ENCODE results near the gene CAMKMT.

Gene CAMKMT

GRCh38 chr2:44688456-44689124, 326.8 kb downstream of the CAMKMT start:
- DNase-seq (ENCODE audit: low read depth): no peak
- no peak for TF ChIP-seq CTCF (IDR thresholded peaks at IDR 0.05; ENCODE audit: control insufficient read depth, insufficient read depth, low read depth, low read length, missing control alignments)
- H3K4me3 ChIP-seq (ENCODE audit: control insufficient read depth, low read depth, low read length): no peak overlapping the region

- H3K4me3 ChIP-seq (ENCODE audit: control insufficient read depth, low read depth, low read length): no peak overlapping the region
- DNase-seq (ENCODE audit: low read depth): no peak
- no peak for TF ChIP-seq CTCF (IDR thresholded peaks at IDR 0.05; ENCODE audit: control insufficient read depth, insufficient read depth, low read depth, low read length, missing control alignments)
These were observed 327.8 kb downstream of the CAMKMT start for GRCh38 chr2:44689516-44689915.

- TF ChIP-seq CTCF (IDR thresholded peaks at IDR 0.05; ENCODE audit: control insufficient read depth, insufficient read depth, low read depth, low read length, missing control alignments): no peak
These were observed 329.5 kb downstream of the CAMKMT start for GRCh38 chr2:44691174-44691785.

GRCh38 chr2:44692821-44693220, 331.1 kb downstream of the CAMKMT start:
- no peak overlapping the region for H3K4me3 ChIP-seq (ENCODE audit: control insufficient read depth, low read depth, low read length)
- DNase-seq (ENCODE audit: low read depth): no peak
- TF ChIP-seq CTCF (IDR thresholded peaks at IDR 0.05; ENCODE audit: control insufficient read depth, insufficient read depth, low read depth, low read length, missing control alignments): no peak

More at GRCh38 chr2:44691174-44691785, 329.5 kb downstream of the CAMKMT start:
- no peak for DNase-seq (ENCODE audit: low read depth)
- H3K4me3 ChIP-seq (ENCODE audit: control insufficient read depth, low read depth, low read length): no peak overlapping the region

- no peak for DNase-seq (ENCODE audit: low read depth)
- no peak for TF ChIP-seq CTCF (IDR thresholded peaks at IDR 0.05; ENCODE audit: control insufficient read depth, insufficient read depth, low read depth, low read length, missing control alignments)
These were observed 339.1 kb downstream of the CAMKMT start for GRCh38 chr2:44700824-44701223.

GRCh38 chr2:44705356-44705755, 343.6 kb downstream of the CAMKMT start:
- no peak overlapping the region for H3K4me3 ChIP-seq (ENCODE audit: control insufficient read depth, low read depth, low read length)
- no peak for TF ChIP-seq CTCF (IDR thresholded peaks at IDR 0.05; ENCODE audit: control insufficient read depth, insufficient read depth, low read depth, low read length, missing control alignments)
- no peak for DNase-seq (ENCODE audit: low read depth)

More at GRCh38 chr2:44700824-44701223, 339.1 kb downstream of the CAMKMT start:
- H3K4me3 ChIP-seq (ENCODE audit: control insufficient read depth, low read depth, low read length): no peak overlapping the region
